HCT116 (cell line): ENCODE measurements around the gene SH3GLB2. TPM values are rescaled to one million over a fixed set of nuclear protein-coding genes. Genes with fewer than 3 reads are reported as not detected.

Source experiments
- ATAC-seq: fragments of 200-7000 bp; cut with Tn5 transposase; 2 replicates; pipeline ENCODE4 v1.9.1; 2020; ENCODE audit warnings: mild to moderate bottlenecking, moderate library complexity
- BruUV-seq: library from RNA; stranded (reverse); fragments of 400-500 nt; replicated peaks from 2 replicates; lab custom pipeline; 2021; lab: Mats Ljungman, UMichigan
- CTCF ChIA-PET: fragments of 300-600 bp; sonication (Branson Sonifier 250); formaldehyde crosslinking; loops from one replicate; lab custom pipeline; 2021; ENCODE audit warnings: antibody characterized with exemption; lab: Charles Lee
- POLR2A ChIA-PET: fragments of 300-600, 350-600 bp; sonication (Branson Sonifier 250); formaldehyde crosslinking; loops from one replicate; lab custom pipeline; 2021; ENCODE audit warnings: antibody characterized with exemption; lab: Charles Lee
- RAD21 ChIA-PET, 2 experiments: fragments of 300-600 bp; sonication (Branson Sonifier 250); formaldehyde crosslinking; loops; one replicate each; lab custom pipeline; 2023; ENCODE audit warnings: low total read pairs in 2 of 2; ENCODE audit not compliant: uncharacterized antibody in 2 of 2, unreplicated experiment in 2 of 2, low non-redundant PET in 1 of 2; lab: Charles Lee
- DNase-seq: peaks from one replicate; pipeline ENCODE4 v3.0.0-alpha.2; 2010; ENCODE audit warnings: low read depth, low spot score
- H2AFZ ChIP-seq: fragments of 200-600 bp; shearing (Covaris generic), sonication (generic); 2 replicates; pipeline ENCODE4 v1.6.1; 2017; ENCODE audit warnings: low read depth, mixed run types, mixed read lengths, antibody characterized with exemption, low read length; ENCODE audit not compliant: poor library complexity, severe bottlenecking
- H3K27ac ChIP-seq: 2 replicates; pipeline ENCODE4 v1.5.1; 2012; ENCODE audit warnings: low read depth, low read length
- H3K27me3 ChIP-seq: fragments of 200-600 bp; sonication (generic); 2 replicates; pipeline ENCODE4 v1.6.1; 2016; ENCODE audit warnings: mixed run types, low read length, mixed read lengths; ENCODE audit not compliant: insufficient read depth
- H3K36me3 ChIP-seq, 2 experiments: fragments of 200-500 bp in 1 of 2; fragments of 200-600 bp in 1 of 2; sonication (Bioruptor generic) in 1 of 2; sonication (generic) in 1 of 2; 2 replicates each; pipeline versions ENCODE4 v1.5.1 to v1.6.1; 2014 to 2016; ENCODE audit warnings: low read length in 2 of 2, inconsistent platforms in 1 of 2, mixed read lengths in 1 of 2, mixed run types in 1 of 2; ENCODE audit not compliant: insufficient read depth in 2 of 2, control insufficient read depth in 1 of 2
- H3K4me1 ChIP-seq, 2 experiments: fragments of 200-600 bp in 1 of 2; sonication (generic) in 1 of 2; 2 replicates each; pipeline versions ENCODE4 v1.5.1 to v1.6.1; 2012 to 2017; ENCODE audit warnings: low read length in 2 of 2, inconsistent platforms in 1 of 2, mild to moderate bottlenecking in 1 of 2, mixed read lengths in 1 of 2, mixed run types in 1 of 2, moderate library complexity in 1 of 2; ENCODE audit not compliant: insufficient read depth in 2 of 2, control insufficient read depth in 1 of 2
- H3K4me2 ChIP-seq: fragments of 200-600 bp; sonication (generic); 2 replicates; pipeline ENCODE4 v1.6.1; 2017; ENCODE audit warnings: mixed run types, low read length, mixed read lengths
- H3K4me3 ChIP-seq, 2 experiments: fragments of 200-600 bp in 1 of 2; sonication (generic) in 1 of 2; replicated peaks in 1 of 2; 2 replicates each; pipeline ENCODE4 v1.5.1; 2011 to 2016; ENCODE audit warnings: low read length in 2 of 2, control low read depth in 1 of 2, low read depth in 1 of 2, mild to moderate bottlenecking in 1 of 2, mixed read lengths in 1 of 2, mixed run types in 1 of 2
- H3K79me2 ChIP-seq: fragments of 200-600 bp; sonication (generic); 2 replicates; pipeline ENCODE4 v1.6.1; 2017; ENCODE audit warnings: mild to moderate bottlenecking, mixed run types, low read length, moderate library complexity, mixed read lengths; ENCODE audit not compliant: insufficient read depth
- H3K9ac ChIP-seq: fragments of 200-600 bp; sonication (generic); 2 replicates; pipeline ENCODE4 v1.6.1; 2016; ENCODE audit warnings: low read length, mixed read lengths
- H3K9me2 ChIP-seq: fragments of 200-600 bp; sonication (generic), shearing (Covaris generic); 2 replicates; pipeline ENCODE4 v1.6.1; 2017; ENCODE audit warnings: mixed run types, mild to moderate bottlenecking, moderate library complexity; ENCODE audit not compliant: insufficient read depth
- H3K9me3 ChIP-seq, 2 experiments: fragments of 200-500 bp in 1 of 2; fragments of 200-600 bp in 1 of 2; sonication (Bioruptor generic) in 1 of 2; sonication (generic) in 1 of 2; 2 replicates each; pipeline ENCODE4 v1.6.1; 2014 to 2017; ENCODE audit warnings: low read length in 2 of 2, mixed read lengths in 2 of 2, inconsistent platforms in 1 of 2, low read depth in 1 of 2, mild to moderate bottlenecking in 1 of 2, mixed run types in 1 of 2, moderate library complexity in 1 of 2; ENCODE audit not compliant: control insufficient read depth in 1 of 2, insufficient read depth in 1 of 2
- H4K20me1 ChIP-seq: fragments of 200-600 bp; sonication (generic), shearing (Covaris generic); 2 replicates; pipeline ENCODE4 v1.6.1; 2017; ENCODE audit warnings: mixed run types, mild to moderate bottlenecking, moderate library complexity; ENCODE audit not compliant: insufficient read depth
- ATF3 ChIP-seq: IDR thresholded peaks from 2 replicates; pipeline ENCODE4 v1.6.1; 2012
- CTCF ChIP-seq, 3 experiments: fragments of 200-600 bp in 1 of 3; sonication (generic) in 1 of 3; IDR thresholded peaks in 2 of 3; conservative IDR thresholded peaks in 1 of 3; 2 replicates each; pipeline ENCODE4 v1.5.1; 2012 to 2017; ENCODE audit warnings: low read depth in 2 of 3, low read length in 2 of 3, antibody characterized with exemption in 1 of 3, borderline replicate concordance in 1 of 3, control low read depth in 1 of 3, mild to moderate bottlenecking in 1 of 3, mixed read lengths in 1 of 3, mixed run types in 1 of 3, moderate library complexity in 1 of 3; ENCODE audit not compliant: insufficient read depth in 1 of 3
- EGR1 ChIP-seq: IDR thresholded peaks from 2 replicates; pipeline ENCODE4 v1.6.1; 2012; ENCODE audit warnings: low read depth
- EZH2 ChIP-seq: fragments of 200-600 bp; sonication (generic); IDR thresholded peaks from 2 replicates; pipeline ENCODE4 v1.6.1; 2017; ENCODE audit warnings: antibody characterized with exemption, mixed run types
- EZH2phosphoT487 ChIP-seq: fragments of 200-600 bp; IDR thresholded peaks from 2 replicates; pipeline ENCODE4 v1.6.1; 2018; ENCODE audit warnings: antibody characterized with exemption, borderline replicate concordance
- FOSL1 ChIP-seq: IDR thresholded peaks from 2 replicates; pipeline ENCODE4 v1.6.1; 2012; ENCODE audit warnings: low read depth
- RAD21 ChIP-seq: IDR thresholded peaks from 2 replicates; pipeline ENCODE4 v1.6.1; 2012; ENCODE audit warnings: low read depth, mild to moderate bottlenecking
- REST ChIP-seq: IDR thresholded peaks from 2 replicates; pipeline ENCODE4 v1.6.1; 2012; ENCODE audit warnings: low read depth
- SRF ChIP-seq: IDR thresholded peaks from 2 replicates; pipeline ENCODE4 v1.6.1; 2012; ENCODE audit warnings: low read depth
- intact Hi-C: fragments of 100-400 bp; cut with micrococcal nuclease; formaldehyde crosslinking; loops from 2 replicates; pipeline ENCODE4 v1.10.0; 2022
- total RNA-seq: library from RNA; stranded (reverse); gene quantifications from one replicate; pipeline ENCODE4 v1.2.1, GENCODE V29; 2021; ENCODE audit not compliant: unreplicated experiment

SH3GLB2 gene
- total RNA-seq, 1 experiment from 2014 or later = 87.9 TPM

GRCh38 chr9:128983536-128983935, 44.6 kb downstream of the SH3GLB2 start:
- CTCF ChIA-PET = no interaction called here
- no TSS peak for BruUV-seq

More at GRCh38 chr9:128983536-128983935, 44.6 kb downstream of the SH3GLB2 start:
- no peaks in the 10 kb centered on the region for H4K20me1 ChIP-seq
- POLR2A ChIA-PET = no interaction called here
- ATAC-seq (no peak), DNase-seq (no peak)
- peaks cover 62 to 67% of the 10 kb centered on the region in 2 experiments for H3K36me3 ChIP-seq
- no peak overlapping the region for H3K4me2 ChIP-seq
- H3K9me3 ChIP-seq = no peaks in the 10 kb centered on the region
- no peak overlapping the region for H3K9ac ChIP-seq
- intact Hi-C loops = no loop called here
- no peaks in the 10 kb centered on the region for H3K9me2 ChIP-seq
- H3K79me2 ChIP-seq = peaks cover 4% of the 10 kb centered on the region; the same call in 1 of the 2 replicates
- no peaks in the 10 kb centered on the region for H3K27me3 ChIP-seq
- RAD21 ChIA-PET = no interaction called here
- no peak overlapping the region for H2AFZ ChIP-seq
- no peak for TF ChIP-seq EZH2phosphoT487
- no peak for TF ChIP-seq FOSL1
- no peak for TF ChIP-seq EGR1
- TF ChIP-seq RAD21 = no peak
- TF ChIP-seq ATF3 = no peak
- TF ChIP-seq SRF = no peak
- no peak for TF ChIP-seq REST
- no peak for TF ChIP-seq CTCF (IDR thresholded peaks at IDR 0.05 in 2 of 3, conservative IDR thresholded peaks at IDR 0.05 in 1 of 3; ENCODE audit: borderline replicate concordance in 1 of 3, insufficient read depth in 1 of 3, low read depth in 2 of 3, low read length in 2 of 3)
- TF ChIP-seq EZH2 = no peak
- H3K4me3 ChIP-seq = no peak overlapping the region
- no peaks in the 10 kb centered on the region for H3K4me1 ChIP-seq
- H3K27ac ChIP-seq = no peak overlapping the region
